Measurements from ENCODE around the gene WDR90. TPM values are rescaled to one million over a fixed set of nuclear protein-coding genes. Genes with fewer than 3 reads are reported as not detected.

Gene WDR90
- total and polyA plus RNA-seq, 2 of the 13 experiments (the other 11 are each of a cell fraction or from before 2014, with no cell fraction given) = 14.9 to 28.9 TPM

- TF ChIP-seq LRRFIP1 (CRISPR knock-in tag; conservative IDR thresholded peaks at IDR 0.05) = no peak
- TF ChIP-seq ZMYM3 (CRISPR knock-in tag; IDR thresholded peaks at IDR 0.05) = peak; percentile 93
- 0 out of 2 replicates have a peak, but pooled peaks have one; percentile 46 for TF ChIP-seq ADNP (CRISPR knock-in tag; IDR thresholded peaks at IDR 0.05)
- TF ChIP-seq NONO (IDR thresholded peaks at IDR 0.05) = no peak
- TF ChIP-seq NONO (CRISPR knock-in tag; conservative IDR thresholded peaks at IDR 0.05) = peak; percentile 63; the same call in 1 of the 2 replicates
- no peak for TF ChIP-seq ZKSCAN8 (CRISPR knock-in tag; IDR thresholded peaks at IDR 0.05; ENCODE audit: borderline replicate concordance)
- TF ChIP-seq JARID2 (CRISPR knock-in tag; IDR thresholded peaks at IDR 0.05; ENCODE audit: insufficient replicate concordance) = no peak
- no peak for TF ChIP-seq ELF1 (CRISPR knock-in tag; IDR thresholded peaks at IDR 0.05)
- peak; percentile 54; the same call in 1 of the 2 replicates for TF ChIP-seq ARID4A (CRISPR knock-in tag; IDR thresholded peaks at IDR 0.05; ENCODE audit: borderline replicate concordance)
- no peak for TF ChIP-seq HES4 (CRISPR knock-in tag; IDR thresholded peaks at IDR 0.05; ENCODE audit: borderline replicate concordance)
- no peak for TF ChIP-seq PITX1 (CRISPR knock-in tag; IDR thresholded peaks at IDR 0.05)
- 0 out of 2 replicates have a peak, but pooled peaks have one; percentile 13 for TF ChIP-seq ZNF691 (CRISPR knock-in tag; IDR thresholded peaks at IDR 0.05; ENCODE audit: borderline replicate concordance, low read depth)
- TF ChIP-seq TMF1 (CRISPR knock-in tag; IDR thresholded peaks at IDR 0.05; ENCODE audit: low read depth) = 0 out of 2 replicates have a peak, but pooled peaks have one; percentile 26
- TF ChIP-seq MXD3 (CRISPR knock-in tag; IDR thresholded peaks at IDR 0.05) = peak; percentile 49; the same call in 1 of the 2 replicates
- TF ChIP-seq GTF3A (CRISPR knock-in tag; conservative IDR thresholded peaks at IDR 0.05) = no peak
- no peak for TF ChIP-seq MTA3 (CRISPR knock-in tag; IDR thresholded peaks at IDR 0.05)
- TF ChIP-seq JUND (CRISPR knock-in tag; IDR thresholded peaks at IDR 0.05) = peak; percentile 57
- 0 out of 2 replicates have a peak, but pooled peaks have one; percentile 17 for TF ChIP-seq KDM1A (CRISPR knock-in tag; IDR thresholded peaks at IDR 0.05)
- TF ChIP-seq KLF12 (CRISPR knock-in tag; IDR thresholded peaks at IDR 0.05; ENCODE audit: borderline replicate concordance) = no peak
- TF ChIP-seq BATF2 (CRISPR knock-in tag; IDR thresholded peaks at IDR 0.05) = no peak
These were observed 26.1 kb downstream of the WDR90 start, which contains the start of gene RHBDL1 (continued) for GRCh38 chr16:674968-675883.
